CD14-positive monocyte (primary cell): ENCODE results near the gene DLGAP4. TPM values are rescaled to one million over a fixed set of nuclear protein-coding genes. Genes with fewer than 3 reads are reported as not detected.

Experiments
- DNase-seq, 3 donors: peaks; one replicate each; pipeline ENCODE4 v3.0.0-alpha.2; 2011 to 2022
- H2AFZ ChIP-seq: 2 replicates; pipeline ENCODE4 v1.6.0; 2012; ENCODE audit warnings: mild to moderate bottlenecking, low read depth, low read length, inconsistent platforms; ENCODE audit not compliant: insufficient read depth, poor library complexity, severe bottlenecking
- H3K27ac ChIP-seq, 2 donors: 1 replicate in 1 of 2; 2 replicates in 1 of 2; pipeline ENCODE4 v1.5.1; 2012 to 2013; ENCODE audit warnings: low read length in 2 of 2, control low read depth in 1 of 2, inconsistent platforms in 1 of 2, low read depth in 1 of 2, mild to moderate bottlenecking in 1 of 2
- H3K27me3 ChIP-seq, 2 donors: one replicate each; pipeline versions ENCODE4 v1.6.0 to v1.6.1; 2011 to 2013; ENCODE audit warnings: low read length in 2 of 2; ENCODE audit not compliant: control insufficient read depth in 2 of 2, insufficient read depth in 2 of 2
- H3K36me3 ChIP-seq, 2 donors: replicated peaks in 1 of 2; 1 replicate in 1 of 2; 2 replicates in 1 of 2; pipeline versions ENCODE4 v1.5.1 to v1.6.1; 2012 to 2013; ENCODE audit warnings: low read length in 2 of 2, control low read depth in 1 of 2, inconsistent platforms in 1 of 2, mild to moderate bottlenecking in 1 of 2; ENCODE audit not compliant: insufficient read depth in 2 of 2, control insufficient read depth in 1 of 2
- H3K4me1 ChIP-seq, 2 donors: 1 replicate in 1 of 2; 2 replicates in 1 of 2; pipeline versions ENCODE4 v1.5.1 to v1.6.1; 2012 to 2013; ENCODE audit warnings: low read length in 2 of 2, control low read depth in 1 of 2, inconsistent platforms in 1 of 2, mild to moderate bottlenecking in 1 of 2, moderate library complexity in 1 of 2; ENCODE audit not compliant: insufficient read depth in 2 of 2, control insufficient read depth in 1 of 2
- H3K4me2 ChIP-seq: replicated peaks from 2 replicates; pipeline ENCODE3; 2012; ENCODE audit warnings: low read length, moderate library complexity, mild to moderate bottlenecking; ENCODE audit not compliant: poor library complexity, severe bottlenecking; ENCODE audit errors: extremely low read depth
- H3K4me3 ChIP-seq, 3 experiments: fragments of 200-600 bp in 1 of 3; sonication (generic) in 1 of 3; replicated peaks in 1 of 3; 1 replicate in 2 of 3; 2 replicates in 1 of 3; pipeline ENCODE4 v1.5.1; 2011 to 2013; ENCODE audit warnings: low read length in 3 of 3, mild to moderate bottlenecking in 3 of 3, control low read depth in 2 of 3, low read depth in 2 of 3, inconsistent platforms in 1 of 3, moderate library complexity in 1 of 3
- H3K79me2 ChIP-seq: 2 replicates; pipeline ENCODE4 v1.6.0; 2012; ENCODE audit warnings: mild to moderate bottlenecking, control low read depth, inconsistent platforms, low read length, moderate library complexity; ENCODE audit not compliant: insufficient read depth
- H3K9ac ChIP-seq: 2 replicates; pipeline ENCODE4 v1.6.0; 2017; ENCODE audit warnings: low read length, mild to moderate bottlenecking; ENCODE audit not compliant: insufficient read depth, poor library complexity, severe bottlenecking
- H3K9me3 ChIP-seq, 2 donors: replicated peaks in 1 of 2; 1 replicate in 1 of 2; 2 replicates in 1 of 2; pipeline versions ENCODE4 v1.5.1 to v1.6.1; 2012 to 2013; ENCODE audit warnings: low read length in 2 of 2, control low read depth in 1 of 2; ENCODE audit not compliant: control insufficient read depth in 1 of 2, insufficient read depth in 1 of 2
- H4K20me1 ChIP-seq: 2 replicates; pipeline ENCODE4 v1.6.0; 2012; ENCODE audit warnings: mild to moderate bottlenecking, low read length, control low read depth, moderate library complexity; ENCODE audit not compliant: insufficient read depth
- H3K27ac Mint-ChIP-seq, 7 donors: one replicate each; pipeline ENCODE4 v1.8.0; 2020; ENCODE audit warnings: mild to moderate bottlenecking in 7 of 7, mixed read lengths in 7 of 7, moderate library complexity in 6 of 7, inconsistent platforms in 2 of 7
- H3K27me3 Mint-ChIP-seq, 3 donors: one replicate each; pipeline ENCODE4 v1.8.0; 2021 to 2022; ENCODE audit warnings: low read depth in 3 of 3, mild to moderate bottlenecking in 3 of 3, mixed read lengths in 3 of 3, moderate library complexity in 3 of 3, inconsistent platforms in 1 of 3
- H3K36me3 Mint-ChIP-seq, 2 donors: one replicate each; pipeline ENCODE4 v1.8.0; 2020; ENCODE audit warnings: mixed read lengths in 2 of 2, inconsistent platforms in 1 of 2, mild to moderate bottlenecking in 1 of 2
- H3K4me1 Mint-ChIP-seq: one replicate; pipeline ENCODE4 v1.8.0; 2020; ENCODE audit warnings: mild to moderate bottlenecking, mixed read lengths
- H3K4me3 Mint-ChIP-seq, 2 donors: one replicate each; pipeline ENCODE4 v1.8.0; 2020; ENCODE audit warnings: mild to moderate bottlenecking in 2 of 2, mixed read lengths in 2 of 2, moderate library complexity in 1 of 2
- H3K9me3 Mint-ChIP-seq, 7 donors: one replicate each; pipeline ENCODE4 v1.8.0; 2020 to 2022; ENCODE audit warnings: mixed read lengths in 7 of 7, mild to moderate bottlenecking in 6 of 7, moderate library complexity in 6 of 7, inconsistent platforms in 2 of 7
- CTCF ChIP-seq: fragments of 200-600 bp; IDR thresholded peaks from one replicate; pipeline ENCODE4 v1.8.0; 2022; ENCODE audit warnings: antibody characterized with exemption, mild to moderate bottlenecking
- WGBS: methylation state at CpG from one replicate; pipeline ENCODE4 v1.1.5; 2013; ENCODE audit warnings: missing lambda C conversion rate; ENCODE audit not compliant: insufficient coverage; 5-methylcytosine and 5-hydroxymethylcytosine counted together
- intact Hi-C, 2 donors: fragments of 100-400 bp; cut with micrococcal nuclease; formaldehyde crosslinking; loops; one replicate each; pipeline versions ENCODE4 v1.15.0 to v1.15.1; 2023
- polyA plus RNA-seq, 3 donors: library from polyadenylated mRNA; depleted of rRNA in 1 of 3; unstranded in 2 of 3; stranded (reverse) in 1 of 3; fragments of 300-500 nt in 2 of 3; fragments of >200 nt in 1 of 3; fragmentation: Illumina TruSeq in 2 of 3; gene quantifications; 1 replicate in 2 of 3; 2 replicates in 1 of 3; pipeline ENCODE4 v1.2.3, GENCODE V29; 2012 to 2021

The DLGAP4 gene
- polyA plus RNA-seq, 3 donors, result 9.9 to 52.7 (median 17.6) TPM

DNA sequence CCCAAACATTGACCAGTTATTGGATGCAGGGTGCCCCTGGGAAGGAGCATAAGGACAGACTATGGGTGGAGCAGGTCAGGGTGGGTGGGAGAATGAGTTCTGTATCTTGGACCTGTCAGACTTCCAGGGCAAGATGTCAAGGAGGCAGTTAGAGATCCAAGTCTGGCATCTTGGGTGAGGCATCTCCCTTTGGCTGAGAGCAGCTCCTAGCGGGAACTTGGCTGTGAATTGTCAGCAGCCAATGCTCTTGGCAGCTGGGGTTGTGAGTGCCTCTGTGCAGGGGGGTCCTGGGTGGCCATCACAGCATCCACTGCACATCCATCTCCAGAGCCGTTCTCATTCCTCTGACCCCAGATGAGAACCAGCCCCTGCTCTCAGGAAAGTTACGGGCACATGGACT lies 118.2 kb downstream of the DLGAP4 start:
- Histone ChIP-seq H3K27me3 (no peaks in the 10 kb centered on the region), H3K4me1 (no peaks in the 10 kb centered on the region), H4K20me1 (no peaks in the 10 kb centered on the region), H3K36me3 (no peaks in the 10 kb centered on the region), H3K4me3 (no peak overlapping the region), H3K9me3 (peaks cover 5% of the 10 kb centered on the region in 2 donors), H3K79me2 (no peaks in the 10 kb centered on the region), H3K27ac (no peak overlapping the region), H2AFZ (no peak overlapping the region), H3K9ac (no peak overlapping the region), H3K4me2 (no peak overlapping the region)
- TF ChIP-seq CTCF, result no peak
- H3K4me3 Mint-ChIP-seq, result no peak overlapping the region
- DNase-seq, result no peak
- WGBS, result no CpG with 5 or more reads among the region's 3 CpGs
- H3K4me1 Mint-ChIP-seq, result no peaks in the 10 kb centered on the region
- peaks cover 1 to 9% (median 5%) of the 10 kb centered on the region in 7 donors for H3K9me3 Mint-ChIP-seq
- intact Hi-C loops, result no loop called here
- H3K27ac Mint-ChIP-seq, result no peak overlapping the region
- peaks cover 4 to 26% (median 10%) of the 10 kb centered on the region in 3 donors for H3K27me3 Mint-ChIP-seq
- no peaks in the 10 kb centered on the region for H3K36me3 Mint-ChIP-seq

- no peaks in the 10 kb centered on the region for H3K4me1 Mint-ChIP-seq
- no peak for TF ChIP-seq CTCF
- H3K4me2 ChIP-seq, result no peak overlapping the region
- no peak overlapping the region for H2AFZ ChIP-seq
- no peak overlapping the region for H3K4me3 ChIP-seq
- H4K20me1 ChIP-seq, result no peaks in the 10 kb centered on the region
- 85% methylated on average over 2 of the region's 4 CpGs for WGBS
- no peaks in the 10 kb centered on the region for H3K9me3 ChIP-seq
- intact Hi-C loops, result no loop called here
- H3K27ac ChIP-seq, result no peak overlapping the region
- no peaks in the 10 kb centered on the region for H3K27me3 ChIP-seq
- no peak overlapping the region for H3K9ac ChIP-seq
- H3K4me1 ChIP-seq, result no peaks in the 10 kb centered on the region
- DNase-seq, result no peak
- H3K4me3 Mint-ChIP-seq, result no peak overlapping the region
- H3K9me3 Mint-ChIP-seq, result peaks cover 0 to 3% (median 1%) of the 10 kb centered on the region in 7 donors
- H3K36me3 Mint-ChIP-seq, result no peaks in the 10 kb centered on the region
- no peaks in the 10 kb centered on the region for H3K36me3 ChIP-seq
- H3K79me2 ChIP-seq, result no peaks in the 10 kb centered on the region
- peaks cover 4 to 24% (median 10%) of the 10 kb centered on the region in 3 donors for H3K27me3 Mint-ChIP-seq
- H3K27ac Mint-ChIP-seq, result no peak overlapping the region
Measured at GRCh38 chr20:36425166-36425565, 119.0 kb downstream of the DLGAP4 start.
